Measurements from ENCODE around the gene ZDHHC21.

ZDHHC21 gene

GRCh38 chr9:14561929-14562405, 131.3 kb downstream of the ZDHHC21 start:
- no peak overlapping the region for H3K4me3 ChIP-seq (ENCODE audit: low read depth, low read length)
- TF ChIP-seq, protein P1, sequence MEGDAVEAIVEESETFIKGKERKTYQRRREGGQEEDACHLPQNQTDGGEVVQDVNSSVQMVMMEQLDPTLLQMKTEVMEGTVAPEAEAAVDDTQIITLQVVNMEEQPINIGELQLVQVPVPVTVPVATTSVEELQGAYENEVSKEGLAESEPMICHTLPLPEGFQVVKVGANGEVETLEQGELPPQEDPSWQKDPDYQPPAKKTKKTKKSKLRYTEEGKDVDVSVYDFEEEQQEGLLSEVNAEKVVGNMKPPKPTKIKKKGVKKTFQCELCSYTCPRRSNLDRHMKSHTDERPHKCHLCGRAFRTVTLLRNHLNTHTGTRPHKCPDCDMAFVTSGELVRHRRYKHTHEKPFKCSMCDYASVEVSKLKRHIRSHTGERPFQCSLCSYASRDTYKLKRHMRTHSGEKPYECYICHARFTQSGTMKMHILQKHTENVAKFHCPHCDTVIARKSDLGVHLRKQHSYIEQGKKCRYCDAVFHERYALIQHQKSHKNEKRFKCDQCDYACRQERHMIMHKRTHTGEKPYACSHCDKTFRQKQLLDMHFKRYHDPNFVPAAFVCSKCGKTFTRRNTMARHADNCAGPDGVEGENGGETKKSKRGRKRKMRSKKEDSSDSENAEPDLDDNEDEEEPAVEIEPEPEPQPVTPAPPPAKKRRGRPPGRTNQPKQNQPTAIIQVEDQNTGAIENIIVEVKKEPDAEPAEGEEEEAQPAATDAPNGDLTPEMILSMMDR (conservative IDR thresholded peaks at IDR 0.05; ENCODE audit: low read depth, low read length), result no peak
- DNase-seq (ENCODE audit: low read depth), result no peak
